Measurements from ENCODE around the gene GNB5. TPM values are rescaled to one million over a fixed set of nuclear protein-coding genes. Genes with fewer than 3 reads are reported as not detected.
"Not testable (repeated sequence)": the region's sequence is repeated elsewhere in the genome, so short reads cannot be mapped to it uniquely, and the experiment has no call there.

The GNB5 gene
- total RNA-seq, 2 donors from 2014 or later = 19.1 to 20.7 TPM

DNA sequence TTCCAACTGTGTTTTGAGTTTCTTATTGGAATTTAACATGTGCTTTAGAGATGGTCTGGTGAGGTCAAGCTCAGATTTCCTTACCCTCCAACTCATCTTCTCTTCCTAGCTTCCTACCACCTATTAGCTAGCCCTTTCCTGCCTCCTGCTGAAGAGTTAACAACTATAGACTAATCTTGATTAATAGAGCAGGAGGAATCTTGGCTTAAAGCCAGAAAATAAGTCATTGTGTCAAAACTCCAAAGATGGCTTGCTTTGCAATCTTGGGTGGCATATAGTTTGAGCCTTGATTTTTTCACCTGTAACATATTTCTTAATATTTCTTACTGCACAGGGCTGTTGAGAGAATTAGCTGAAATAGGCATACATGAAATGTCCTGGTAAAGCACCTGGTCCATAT is 105.9 kb downstream of the GNB5 start:
- Mint-ChIP-seq H3K4me1 (no peaks in the 10 kb centered on the region), H3K27me3 (ENCODE audit: insufficient read depth) (no peaks in the 10 kb centered on the region), H3K4me3 (no peak overlapping the region), H3K36me3 (ENCODE audit: low read depth) (peaks cover under 1% of the 10 kb centered on the region), H3K9me3 (peaks cover 11% of the 10 kb centered on the region), H3K27ac (no peak overlapping the region)
- Histone ChIP-seq H3K36me3 (ENCODE audit: control insufficient read depth, insufficient read depth, low read length) (no peaks in the 10 kb centered on the region), H3K4me1 (ENCODE audit: control insufficient read depth, insufficient read depth, low read length) (no peaks in the 10 kb centered on the region), H3K27ac (ENCODE audit: low read depth, low read length) (no peak overlapping the region), H3K9me3 (ENCODE audit: control insufficient read depth, low read length) (peaks cover 14% of the 10 kb centered on the region), H3K9ac (ENCODE audit: extremely low read depth, low read length, poor library complexity, severe bottlenecking) (no peak overlapping the region), H3K27me3 (ENCODE audit: control insufficient read depth, insufficient read depth, low read length, poor library complexity, severe bottlenecking) (no peaks in the 10 kb centered on the region), H3K4me3 (ENCODE audit: low read length) (no peak overlapping the region)
- DNase-seq = no peak
- TF ChIP-seq, protein P1, sequence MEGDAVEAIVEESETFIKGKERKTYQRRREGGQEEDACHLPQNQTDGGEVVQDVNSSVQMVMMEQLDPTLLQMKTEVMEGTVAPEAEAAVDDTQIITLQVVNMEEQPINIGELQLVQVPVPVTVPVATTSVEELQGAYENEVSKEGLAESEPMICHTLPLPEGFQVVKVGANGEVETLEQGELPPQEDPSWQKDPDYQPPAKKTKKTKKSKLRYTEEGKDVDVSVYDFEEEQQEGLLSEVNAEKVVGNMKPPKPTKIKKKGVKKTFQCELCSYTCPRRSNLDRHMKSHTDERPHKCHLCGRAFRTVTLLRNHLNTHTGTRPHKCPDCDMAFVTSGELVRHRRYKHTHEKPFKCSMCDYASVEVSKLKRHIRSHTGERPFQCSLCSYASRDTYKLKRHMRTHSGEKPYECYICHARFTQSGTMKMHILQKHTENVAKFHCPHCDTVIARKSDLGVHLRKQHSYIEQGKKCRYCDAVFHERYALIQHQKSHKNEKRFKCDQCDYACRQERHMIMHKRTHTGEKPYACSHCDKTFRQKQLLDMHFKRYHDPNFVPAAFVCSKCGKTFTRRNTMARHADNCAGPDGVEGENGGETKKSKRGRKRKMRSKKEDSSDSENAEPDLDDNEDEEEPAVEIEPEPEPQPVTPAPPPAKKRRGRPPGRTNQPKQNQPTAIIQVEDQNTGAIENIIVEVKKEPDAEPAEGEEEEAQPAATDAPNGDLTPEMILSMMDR (conservative IDR thresholded peaks at IDR 0.05) = no peak

DNA sequence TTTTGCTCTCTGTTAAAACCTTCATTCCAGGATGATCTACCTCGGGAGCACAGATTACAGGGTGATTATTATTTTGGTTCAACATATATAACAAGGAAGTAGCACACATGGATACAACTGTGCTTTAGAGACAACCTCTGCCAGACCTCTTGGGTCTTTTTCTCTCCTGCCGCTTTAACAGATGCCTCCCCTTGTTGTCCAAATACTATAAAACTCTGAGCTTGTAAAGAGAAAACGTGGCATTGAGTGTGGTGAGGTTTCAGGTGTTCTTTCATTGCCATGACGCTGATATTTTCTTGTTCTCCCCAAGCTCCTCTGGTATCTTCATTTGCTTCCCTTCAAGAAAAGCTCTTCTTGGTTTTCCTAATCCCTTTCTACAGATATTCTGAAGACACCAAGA is 107.6 kb downstream of the GNB5 start:
- Histone ChIP-seq H3K4me1 (ENCODE audit: control insufficient read depth, insufficient read depth, low read length) (no peaks in the 10 kb centered on the region), H3K4me3 (ENCODE audit: low read length) (no peak overlapping the region), H3K9me3 (ENCODE audit: control insufficient read depth, low read length) (peaks cover 11% of the 10 kb centered on the region), H3K27me3 (ENCODE audit: control insufficient read depth, insufficient read depth, low read length, poor library complexity, severe bottlenecking) (no peaks in the 10 kb centered on the region), H3K27ac (ENCODE audit: low read depth, low read length) (no peak overlapping the region), H3K9ac (ENCODE audit: extremely low read depth, low read length, poor library complexity, severe bottlenecking) (no peak overlapping the region), H3K36me3 (ENCODE audit: control insufficient read depth, insufficient read depth, low read length) (no peaks in the 10 kb centered on the region)
- Mint-ChIP-seq H3K4me1 (peaks cover 2% of the 10 kb centered on the region), H3K9me3 (no peaks in the 10 kb centered on the region), H3K36me3 (ENCODE audit: low read depth) (no peaks in the 10 kb centered on the region), H3K27ac (no peak overlapping the region), H3K4me3 (no peak overlapping the region), H3K27me3 (ENCODE audit: insufficient read depth) (no peaks in the 10 kb centered on the region)
- DNase-seq = no peak
- 86 to 93% methylated on average over 1 to 4 of the region's 4 CpGs for WGBS, 2 experiments (ENCODE audit: insufficient coverage in 1 of 2, insufficient read length in 1 of 2)
- TF ChIP-seq, protein P1 (conservative IDR thresholded peaks at IDR 0.05) = no peak

DNA sequence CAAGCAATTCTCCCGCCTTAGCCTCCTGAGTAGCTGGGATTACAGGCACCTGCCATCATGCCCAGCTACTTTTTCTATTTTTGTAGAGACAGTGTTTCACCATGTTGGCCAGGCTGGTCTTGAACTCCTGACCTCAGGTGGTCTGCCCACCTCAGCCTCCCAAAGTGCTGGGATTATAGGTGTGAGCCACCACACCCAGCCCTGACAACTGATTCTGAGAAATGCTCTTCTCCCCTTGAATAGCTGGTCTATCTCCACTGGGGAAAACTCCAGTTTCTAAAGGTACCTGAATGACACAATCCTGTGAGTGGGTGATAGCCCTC is 108.2 kb downstream of the GNB5 start:
- not testable (repeated sequence) for H3K27me3 Mint-ChIP-seq (ENCODE audit: insufficient read depth); H3K27ac Mint-ChIP-seq; H3K36me3 Mint-ChIP-seq (ENCODE audit: low read depth); H3K4me1 ChIP-seq (ENCODE audit: control insufficient read depth, insufficient read depth, low read length); H3K36me3 ChIP-seq (ENCODE audit: control insufficient read depth, insufficient read depth, low read length); H3K9ac ChIP-seq (ENCODE audit: extremely low read depth, low read length, poor library complexity, severe bottlenecking); H3K4me1 Mint-ChIP-seq; H3K27ac ChIP-seq (ENCODE audit: low read depth, low read length); H3K27me3 ChIP-seq (ENCODE audit: control insufficient read depth, insufficient read depth, low read length, poor library complexity, severe bottlenecking); H3K4me3 ChIP-seq (ENCODE audit: low read length); H3K9me3 Mint-ChIP-seq; DNase-seq; H3K4me3 Mint-ChIP-seq
- WGBS, 2 experiments (ENCODE audit: insufficient coverage in 1 of 2, insufficient read length in 1 of 2) = 97 to 100% methylated on average over 1 of the region's 1 CpG
- H3K9me3 ChIP-seq (ENCODE audit: control insufficient read depth, low read length) = peaks cover 11% of the 10 kb centered on the region

DNA sequence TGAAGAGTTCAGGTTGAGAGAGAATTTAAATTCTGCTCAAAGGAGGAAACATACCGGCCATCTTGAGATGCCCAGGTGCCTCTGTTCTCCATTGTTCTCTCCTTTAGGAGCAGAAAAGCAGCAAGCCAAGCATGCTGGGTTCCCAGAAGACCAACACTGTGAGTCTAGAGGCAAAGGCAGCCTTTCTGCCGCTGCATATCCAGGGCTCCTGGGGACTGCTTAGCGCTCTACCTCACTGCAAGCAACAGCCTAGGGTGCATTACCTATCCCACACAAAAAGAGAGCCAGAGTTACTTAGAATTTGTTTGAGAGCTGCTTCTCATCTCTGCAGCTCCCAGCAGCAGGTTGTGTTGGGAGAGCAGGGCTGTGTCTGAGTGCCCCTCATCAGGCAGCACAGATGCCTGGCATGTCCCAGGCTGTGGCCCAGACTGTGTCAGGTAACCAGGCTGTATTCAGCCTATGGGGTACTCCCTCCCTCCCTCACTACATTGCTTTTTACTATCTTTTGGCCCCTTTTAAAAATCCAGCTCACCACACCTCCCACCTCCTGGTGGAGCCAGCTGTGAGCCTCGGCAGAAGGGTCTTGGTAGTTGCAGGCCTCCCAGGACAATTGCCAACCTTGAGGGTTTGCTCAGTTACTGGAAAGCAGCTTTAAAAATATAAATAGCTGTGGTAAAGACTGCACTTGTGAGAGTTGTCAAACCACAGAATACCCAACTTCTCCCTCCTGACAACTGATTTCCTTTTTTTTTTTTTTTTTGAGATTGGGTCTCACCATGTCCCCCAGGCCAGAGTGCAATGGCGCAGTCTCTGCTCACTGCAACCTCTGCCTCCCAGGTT is 108.8 kb downstream of the GNB5 start:
- H3K27ac ChIP-seq (ENCODE audit: low read depth, low read length) = no peak overlapping the region
- no peaks in the 10 kb centered on the region for H3K4me1 ChIP-seq (ENCODE audit: control insufficient read depth, insufficient read depth, low read length)
- H3K9me3 ChIP-seq (ENCODE audit: control insufficient read depth, low read length) = peaks cover 11% of the 10 kb centered on the region
- WGBS, 2 experiments (ENCODE audit: insufficient coverage in 1 of 2, insufficient read length in 1 of 2) = 86 to 92% methylated on average over 2 to 5 of the region's 5 CpGs
- Mint-ChIP-seq H3K4me3 (no peak overlapping the region), H3K27me3 (ENCODE audit: insufficient read depth) (no peaks in the 10 kb centered on the region), H3K36me3 (ENCODE audit: low read depth) (no peaks in the 10 kb centered on the region), H3K9me3 (no peaks in the 10 kb centered on the region), H3K4me1 (peaks cover 2% of the 10 kb centered on the region), H3K27ac (no peak overlapping the region)
- H3K9ac ChIP-seq (ENCODE audit: extremely low read depth, low read length, poor library complexity, severe bottlenecking) = no peak overlapping the region
- H3K27me3 ChIP-seq (ENCODE audit: control insufficient read depth, insufficient read depth, low read length, poor library complexity, severe bottlenecking) = no peaks in the 10 kb centered on the region
- TF ChIP-seq, protein P1 (conservative IDR thresholded peaks at IDR 0.05) = no peak
- H3K4me3 ChIP-seq (ENCODE audit: low read length) = no peak overlapping the region
- H3K36me3 ChIP-seq (ENCODE audit: control insufficient read depth, insufficient read depth, low read length) = no peaks in the 10 kb centered on the region
- no peak for DNase-seq
